Colonic mucosa (tissue), 4 donors: Measurements from ENCODE around the gene SVEP1. TPM values are rescaled to one million over a fixed set of nuclear protein-coding genes. Genes with fewer than 3 reads are reported as not detected.

Experiments used
- DNase-seq: peaks from one replicate; pipeline ENCODE4 v3.0.0-alpha.2; 2020
- H3K27ac ChIP-seq: fragments of 200-600 bp; one replicate; pipeline ENCODE4 v1.8.0; 2021
- H3K27me3 ChIP-seq: fragments of 200-600 bp; one replicate; pipeline ENCODE4 v1.8.0; 2021
- H3K36me3 ChIP-seq: fragments of 200-600 bp; one replicate; pipeline ENCODE4 v1.8.0; 2021
- H3K4me1 ChIP-seq: fragments of 200-600 bp; one replicate; pipeline ENCODE4 v1.8.0; 2021; ENCODE audit warnings: mild to moderate bottlenecking
- H3K4me3 ChIP-seq: fragments of 200-600 bp; one replicate; pipeline ENCODE4 v1.8.0; 2021
- H3K9ac ChIP-seq, 2 donors: one replicate each; pipeline ENCODE4 v1.7.0; 2013; ENCODE audit warnings: control low read depth in 2 of 2, low read depth in 2 of 2, low read length in 2 of 2
- H3K9me3 ChIP-seq: fragments of 200-600 bp; one replicate; pipeline ENCODE4 v1.8.0; 2021
- intact Hi-C: fragments of 100-400 bp; cut with DNase I; formaldehyde crosslinking; loops from one replicate; pipeline ENCODE4 v1.14.1; 2022
- total RNA-seq, 2 donors: library from RNA; stranded (reverse); fragmentation: NEBNext Ultra II Directional in 1 of 2; extraction: Animal tissue kit (Norgen Biotek cat#: 25700) in 1 of 2; gene quantifications; one replicate each; pipeline ENCODE4 v1.2.1, GENCODE V29; 2021
- TF ChIP-seq, protein P1 (sequence below): fragments of 200-600 bp; IDR thresholded peaks from one replicate; pipeline ENCODE4 v1.8.0; 2022; ENCODE audit warnings: antibody characterized with exemption, mild to moderate bottlenecking
- donor health status: healthy.
- donor health status: DM: no; HTN: no; CAD: no.
- donor health status: DM: no; HTN: no; CAD: no.

The SVEP1 gene
- total RNA-seq, 2 donors from 2014 or later, result 2.1 to 9.7 TPM

DNA sequence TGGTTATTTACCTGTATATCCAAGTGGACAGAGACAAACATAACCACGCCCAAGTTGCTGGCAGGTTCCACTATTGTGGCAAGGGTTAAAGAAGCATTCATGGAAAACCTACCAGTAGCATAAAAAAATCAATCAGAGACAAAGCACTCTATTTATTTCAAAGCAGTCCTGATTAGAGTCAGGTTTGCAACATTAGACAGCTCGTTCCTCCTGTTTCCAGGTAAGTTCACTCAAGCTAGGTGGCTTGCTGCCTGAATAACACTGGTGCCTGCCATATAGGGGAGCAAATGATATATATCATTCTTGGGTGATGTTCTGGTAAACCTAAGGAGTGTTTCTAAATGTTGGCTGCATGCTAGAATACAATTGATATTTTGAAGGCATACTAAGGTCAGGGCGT, 122.3 kb downstream of the SVEP1 start:
- intact Hi-C loops, result no loop called here
- no peaks in the 10 kb centered on the region for H3K36me3 ChIP-seq

DNA sequence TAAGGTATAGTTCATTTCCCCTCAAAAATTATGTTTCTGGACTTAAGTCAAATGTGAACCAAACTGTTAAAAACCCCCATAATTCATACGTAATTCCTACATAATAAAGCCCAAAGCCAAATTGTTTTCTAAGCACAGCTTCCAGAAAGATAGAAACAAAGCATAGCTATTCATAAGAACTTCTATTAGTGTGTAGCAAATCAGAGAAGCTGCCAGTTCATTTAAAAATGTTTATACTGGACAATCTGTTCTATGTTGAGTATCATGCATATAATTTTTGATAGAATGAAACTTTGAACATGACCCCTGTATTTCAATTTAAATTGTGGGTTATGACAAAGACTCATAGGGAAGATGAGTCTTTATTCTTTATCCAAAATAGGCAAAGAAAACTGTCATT, 122.9 kb downstream of the SVEP1 start:
- no peaks in the 10 kb centered on the region for H3K4me1 ChIP-seq
- H3K27ac ChIP-seq, result no peak overlapping the region
- DNase-seq, result no peak
- TF ChIP-seq, protein P1, sequence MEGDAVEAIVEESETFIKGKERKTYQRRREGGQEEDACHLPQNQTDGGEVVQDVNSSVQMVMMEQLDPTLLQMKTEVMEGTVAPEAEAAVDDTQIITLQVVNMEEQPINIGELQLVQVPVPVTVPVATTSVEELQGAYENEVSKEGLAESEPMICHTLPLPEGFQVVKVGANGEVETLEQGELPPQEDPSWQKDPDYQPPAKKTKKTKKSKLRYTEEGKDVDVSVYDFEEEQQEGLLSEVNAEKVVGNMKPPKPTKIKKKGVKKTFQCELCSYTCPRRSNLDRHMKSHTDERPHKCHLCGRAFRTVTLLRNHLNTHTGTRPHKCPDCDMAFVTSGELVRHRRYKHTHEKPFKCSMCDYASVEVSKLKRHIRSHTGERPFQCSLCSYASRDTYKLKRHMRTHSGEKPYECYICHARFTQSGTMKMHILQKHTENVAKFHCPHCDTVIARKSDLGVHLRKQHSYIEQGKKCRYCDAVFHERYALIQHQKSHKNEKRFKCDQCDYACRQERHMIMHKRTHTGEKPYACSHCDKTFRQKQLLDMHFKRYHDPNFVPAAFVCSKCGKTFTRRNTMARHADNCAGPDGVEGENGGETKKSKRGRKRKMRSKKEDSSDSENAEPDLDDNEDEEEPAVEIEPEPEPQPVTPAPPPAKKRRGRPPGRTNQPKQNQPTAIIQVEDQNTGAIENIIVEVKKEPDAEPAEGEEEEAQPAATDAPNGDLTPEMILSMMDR, result no peak
- no peaks in the 10 kb centered on the region for H3K36me3 ChIP-seq
- no peaks in the 10 kb centered on the region for H3K27me3 ChIP-seq
- no peak overlapping the region for H3K9ac ChIP-seq
- no peaks in the 10 kb centered on the region for H3K9me3 ChIP-seq
- no peak overlapping the region for H3K4me3 ChIP-seq
- intact Hi-C loops, result no loop called here

More for the DNA sequence above, 122.3 kb downstream of the SVEP1 start:
- Histone ChIP-seq H3K9me3 (no peaks in the 10 kb centered on the region), H3K27ac (no peak overlapping the region), H3K4me1 (no peaks in the 10 kb centered on the region), H3K27me3 (no peaks in the 10 kb centered on the region), H3K9ac (no peak overlapping the region), H3K4me3 (no peak overlapping the region)
- no peak for DNase-seq
- TF ChIP-seq, protein P1, result no peak

DNA sequence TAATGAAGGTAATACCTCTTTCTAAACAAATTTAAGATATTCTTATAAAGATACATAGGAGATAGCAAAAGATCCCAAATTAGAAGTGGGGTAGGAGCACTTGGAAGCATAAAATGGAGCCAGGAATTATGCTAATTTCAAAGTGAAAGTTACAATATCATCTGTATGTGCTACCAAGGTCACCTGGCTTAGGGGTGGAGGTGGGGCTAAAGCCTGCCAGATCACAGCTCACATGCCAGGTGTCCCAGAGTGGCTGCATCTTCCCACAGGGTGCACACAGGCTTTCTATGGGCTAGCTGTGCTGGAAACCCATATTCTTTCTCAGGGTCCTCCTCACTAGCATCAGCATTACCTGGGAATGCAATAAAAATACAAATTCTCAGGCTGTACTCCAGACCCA, 123.7 kb downstream of the SVEP1 start:
- Histone ChIP-seq H3K9me3 (no peaks in the 10 kb centered on the region), H3K4me1 (no peaks in the 10 kb centered on the region), H3K4me3 (no peak overlapping the region), H3K9ac (no peak overlapping the region), H3K36me3 (no peaks in the 10 kb centered on the region), H3K27ac (no peak overlapping the region), H3K27me3 (no peaks in the 10 kb centered on the region)
- DNase-seq, result no peak
- intact Hi-C loops, result no loop called here
- TF ChIP-seq, protein P1, result no peak

DNA sequence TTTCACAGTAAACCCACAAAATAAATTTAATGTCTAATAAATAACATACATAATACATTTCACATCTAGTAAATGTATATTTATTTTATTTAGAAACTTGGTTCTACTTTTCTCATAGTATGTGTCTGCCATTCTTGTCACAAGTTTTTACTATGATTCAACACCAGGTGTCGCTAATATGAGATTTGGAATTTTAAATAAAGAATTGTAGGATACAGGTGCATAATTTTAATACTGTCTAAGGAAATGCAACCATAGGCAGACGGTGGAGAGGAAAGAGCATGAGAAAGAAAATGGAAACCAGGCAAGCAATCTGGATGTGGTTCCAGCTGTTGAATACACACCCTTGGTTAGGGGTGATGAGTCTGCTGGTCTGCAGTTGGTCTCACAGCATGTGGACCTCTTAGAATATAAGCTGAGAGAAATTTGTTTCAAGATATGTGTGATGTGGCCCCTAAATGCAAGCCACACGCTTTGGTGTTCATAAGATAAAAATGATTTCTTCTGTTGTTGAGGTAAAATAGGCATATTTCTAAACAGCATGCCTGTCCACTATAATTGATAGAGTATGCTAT, 127.2 kb downstream of the SVEP1 start:
- Histone ChIP-seq H3K9ac (no peak overlapping the region), H3K4me3 (no peak overlapping the region), H3K4me1 (no peaks in the 10 kb centered on the region), H3K27me3 (no peaks in the 10 kb centered on the region), H3K27ac (no peak overlapping the region), H3K9me3 (no peaks in the 10 kb centered on the region), H3K36me3 (no peaks in the 10 kb centered on the region)
- no peak for DNase-seq
- intact Hi-C loops, result loop anchor here (5.0 kb wide), 1 partner anchor 170 kb away; no protein-coding TSS in a partner anchor
- TF ChIP-seq, protein P1, result peak; percentile 29

DNA sequence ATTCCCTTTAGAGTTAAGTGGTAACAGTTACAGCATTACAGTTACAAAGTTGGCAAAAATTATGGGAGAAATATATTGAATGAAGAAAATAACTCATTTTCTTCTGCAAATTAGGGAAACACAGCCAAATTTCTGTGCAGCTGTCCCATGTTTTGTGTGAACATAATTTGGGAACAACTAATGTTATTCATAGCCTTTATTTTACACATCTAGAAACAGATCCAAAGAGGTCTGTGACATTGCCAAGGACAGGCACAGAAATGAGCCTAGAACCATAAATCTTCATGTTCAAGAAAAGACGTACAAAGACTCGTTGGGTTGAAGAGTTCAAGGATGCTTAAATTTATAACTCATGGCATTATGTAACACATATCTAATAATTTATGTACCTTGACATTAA, 127.8 kb downstream of the SVEP1 start:
- TF ChIP-seq, protein P1, result no peak
- no peak overlapping the region for H3K27ac ChIP-seq
- DNase-seq, result no peak

More for the DNA sequence above, 127.8 kb downstream of the SVEP1 start:
- no peaks in the 10 kb centered on the region for H3K36me3 ChIP-seq
- H3K9ac ChIP-seq, result no peak overlapping the region
- intact Hi-C loops, result loop anchor here (5.0 kb wide), 1 partner anchor 171 kb away; no protein-coding TSS in a partner anchor
- H3K4me1 ChIP-seq, result no peaks in the 10 kb centered on the region
- no peak overlapping the region for H3K4me3 ChIP-seq
- H3K27me3 ChIP-seq, result no peaks in the 10 kb centered on the region
- no peaks in the 10 kb centered on the region for H3K9me3 ChIP-seq
